ENCODE measurements around the gene PTPRT. TPM values are rescaled to one million over a fixed set of nuclear protein-coding genes. Genes with fewer than 3 reads are reported as not detected.

The PTPRT gene
- total RNA-seq, 1 experiment from 2014 or later, result 0.20 TPM

DNA sequence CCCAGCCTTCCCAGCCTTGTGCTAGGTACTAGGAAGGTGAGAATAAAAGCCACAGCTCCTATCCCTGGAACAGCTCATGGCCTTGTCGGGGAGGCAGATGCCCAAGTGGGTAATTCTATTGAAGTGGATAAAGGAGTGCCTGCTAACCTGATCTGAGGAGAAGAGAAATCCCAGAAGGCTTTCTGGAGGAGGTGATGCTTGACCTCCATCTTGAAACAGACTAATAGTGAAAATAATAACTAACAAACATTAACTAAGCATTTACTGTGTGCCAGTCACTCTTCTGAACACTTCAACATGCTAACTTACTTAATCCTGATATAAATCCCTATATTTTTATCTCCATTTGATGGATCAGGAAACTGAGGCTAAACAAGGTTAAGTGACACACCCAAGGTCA is 1078.4 kb downstream of the PTPRT start:
- Mint-ChIP-seq H3K4me1 (ENCODE audit: low read depth, unreplicated experiment) (no peaks in the 10 kb centered on the region), H3K27ac (ENCODE audit: unreplicated experiment) (no peak overlapping the region), H3K4me3 (ENCODE audit: unreplicated experiment) (no peak overlapping the region), H3K27me3 (ENCODE audit: insufficient read depth, unreplicated experiment) (peaks cover 15% of the 10 kb centered on the region), H3K36me3 (ENCODE audit: insufficient read depth, unreplicated experiment) (no peaks in the 10 kb centered on the region), H3K9me3 (ENCODE audit: unreplicated experiment) (no peaks in the 10 kb centered on the region)
- ChIA-PET CTCF (no interaction called here), POLR2A (no interaction called here)
- DNase-seq, result no peak
- TF ChIP-seq, protein P1, sequence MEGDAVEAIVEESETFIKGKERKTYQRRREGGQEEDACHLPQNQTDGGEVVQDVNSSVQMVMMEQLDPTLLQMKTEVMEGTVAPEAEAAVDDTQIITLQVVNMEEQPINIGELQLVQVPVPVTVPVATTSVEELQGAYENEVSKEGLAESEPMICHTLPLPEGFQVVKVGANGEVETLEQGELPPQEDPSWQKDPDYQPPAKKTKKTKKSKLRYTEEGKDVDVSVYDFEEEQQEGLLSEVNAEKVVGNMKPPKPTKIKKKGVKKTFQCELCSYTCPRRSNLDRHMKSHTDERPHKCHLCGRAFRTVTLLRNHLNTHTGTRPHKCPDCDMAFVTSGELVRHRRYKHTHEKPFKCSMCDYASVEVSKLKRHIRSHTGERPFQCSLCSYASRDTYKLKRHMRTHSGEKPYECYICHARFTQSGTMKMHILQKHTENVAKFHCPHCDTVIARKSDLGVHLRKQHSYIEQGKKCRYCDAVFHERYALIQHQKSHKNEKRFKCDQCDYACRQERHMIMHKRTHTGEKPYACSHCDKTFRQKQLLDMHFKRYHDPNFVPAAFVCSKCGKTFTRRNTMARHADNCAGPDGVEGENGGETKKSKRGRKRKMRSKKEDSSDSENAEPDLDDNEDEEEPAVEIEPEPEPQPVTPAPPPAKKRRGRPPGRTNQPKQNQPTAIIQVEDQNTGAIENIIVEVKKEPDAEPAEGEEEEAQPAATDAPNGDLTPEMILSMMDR (IDR thresholded peaks at IDR 0.05; ENCODE audit: insufficient read depth in 1 of 2, low read depth in 1 of 2, low read length in 1 of 2, severe bottlenecking in 1 of 2, unreplicated experiment in 1 of 2), result no peak
- intact Hi-C loops (cut with micrococcal nuclease; ENCODE audit: unreplicated experiment), result no loop called here
- Histone ChIP-seq H3K9me3 (no peaks in the 10 kb centered on the region), H3K4me3 (ENCODE audit: low read depth, low read length) (no peak overlapping the region), H3K4me1 (no peaks in the 10 kb centered on the region), H3K36me3 (ENCODE audit: control insufficient read depth, insufficient read depth, low read length) (no peaks in the 10 kb centered on the region), H3K27me3 (replicated peaks; ENCODE audit: control insufficient read depth, insufficient read depth, low read length) (no peaks in the 10 kb centered on the region; the same call in 1 of the 2 replicates)
- BruUV-seq (replicated peaks), result no TSS peak

DNA sequence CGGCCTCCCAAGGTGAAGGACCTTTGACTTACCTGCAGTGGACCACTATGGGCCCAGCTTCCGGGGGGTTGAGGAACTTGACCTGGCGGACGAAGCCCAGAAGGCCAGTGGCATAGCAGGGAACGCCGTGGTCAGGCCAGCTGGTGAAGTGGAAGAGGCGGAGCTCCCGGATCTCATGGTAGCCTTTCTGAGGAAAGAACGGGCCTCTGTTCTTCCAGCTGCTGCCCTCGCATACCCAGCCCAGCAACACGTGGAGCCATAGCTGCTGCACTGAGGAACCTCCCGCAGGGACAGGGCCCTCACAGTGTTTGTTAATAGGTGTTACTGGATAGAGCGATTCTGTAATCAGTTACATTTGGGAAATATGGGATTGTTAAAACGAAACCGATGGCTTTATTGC is 1079.4 kb downstream of the PTPRT start:
- Histone ChIP-seq H3K9me3 (no peaks in the 10 kb centered on the region), H3K4me1 (no peaks in the 10 kb centered on the region), H3K36me3 (ENCODE audit: control insufficient read depth, insufficient read depth, low read length) (no peaks in the 10 kb centered on the region), H3K27me3 (replicated peaks; ENCODE audit: control insufficient read depth, insufficient read depth, low read length) (no peaks in the 10 kb centered on the region; the same call in 1 of the 2 replicates), H3K4me3 (ENCODE audit: low read depth, low read length) (no peak overlapping the region)
- Mint-ChIP-seq H3K36me3 (ENCODE audit: insufficient read depth, unreplicated experiment) (no peaks in the 10 kb centered on the region), H3K27me3 (ENCODE audit: insufficient read depth, unreplicated experiment) (peaks cover 14% of the 10 kb centered on the region), H3K4me3 (ENCODE audit: unreplicated experiment) (no peak overlapping the region), H3K9me3 (ENCODE audit: unreplicated experiment) (no peaks in the 10 kb centered on the region), H3K27ac (ENCODE audit: unreplicated experiment) (no peak overlapping the region), H3K4me1 (ENCODE audit: low read depth, unreplicated experiment) (no peaks in the 10 kb centered on the region)
- ChIA-PET POLR2A (no interaction called here), CTCF (no interaction called here)
- no peak for DNase-seq
- TF ChIP-seq, protein P1 (IDR thresholded peaks at IDR 0.05; ENCODE audit: insufficient read depth in 1 of 2, low read depth in 1 of 2, low read length in 1 of 2, severe bottlenecking in 1 of 2, unreplicated experiment in 1 of 2), result no peak
- BruUV-seq (replicated peaks), result no TSS peak
- intact Hi-C loops (cut with micrococcal nuclease; ENCODE audit: unreplicated experiment), result no loop called here

DNA sequence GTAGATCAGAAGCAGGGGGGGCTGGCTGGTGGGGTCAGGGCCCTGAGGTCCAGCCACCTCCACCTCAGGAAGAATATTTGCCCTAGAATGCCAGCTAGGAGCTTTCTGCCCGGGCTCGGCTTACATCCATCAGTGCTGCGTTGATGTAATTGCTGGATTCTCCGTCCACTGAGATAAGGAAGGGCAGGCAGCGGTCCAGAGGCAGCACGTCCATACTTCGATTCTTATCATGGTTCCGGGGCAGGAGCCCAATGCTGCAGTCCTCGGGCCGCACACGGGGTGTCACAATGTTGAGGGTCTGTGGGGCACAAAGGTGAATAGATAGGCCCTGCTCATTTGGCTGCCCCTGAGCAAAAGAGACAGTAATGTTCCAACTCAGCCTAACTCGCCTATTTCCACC is 1087.7 kb downstream of the PTPRT start:
- Histone ChIP-seq H3K36me3 (ENCODE audit: control insufficient read depth, insufficient read depth, low read length) (no peaks in the 10 kb centered on the region), H3K4me3 (ENCODE audit: low read depth, low read length) (no peak overlapping the region), H3K27me3 (replicated peaks; ENCODE audit: control insufficient read depth, insufficient read depth, low read length) (no peaks in the 10 kb centered on the region; the same call in 1 of the 2 replicates), H3K4me1 (0 out of 2 replicates have a peak, but pooled peaks cover 5% of the 10 kb centered on the region), H3K9me3 (no peaks in the 10 kb centered on the region)
- POLR2A ChIA-PET, result no interaction called here
- peaks cover 21% of the 10 kb centered on the region for H3K27me3 Mint-ChIP-seq (ENCODE audit: insufficient read depth, unreplicated experiment)
- no peak for DNase-seq
- H3K36me3 Mint-ChIP-seq (ENCODE audit: insufficient read depth, unreplicated experiment), result no peaks in the 10 kb centered on the region
- no peak overlapping the region for H3K4me3 Mint-ChIP-seq (ENCODE audit: unreplicated experiment)
- H3K9me3 Mint-ChIP-seq (ENCODE audit: unreplicated experiment), result no peaks in the 10 kb centered on the region
- BruUV-seq (replicated peaks), result no TSS peak
- TF ChIP-seq, protein P1 (IDR thresholded peaks at IDR 0.05; ENCODE audit: insufficient read depth in 1 of 2, low read depth in 1 of 2, low read length in 1 of 2, severe bottlenecking in 1 of 2, unreplicated experiment in 1 of 2), result no peak
- no peak overlapping the region for H3K27ac Mint-ChIP-seq (ENCODE audit: unreplicated experiment)
- no peaks in the 10 kb centered on the region for H3K4me1 Mint-ChIP-seq (ENCODE audit: low read depth, unreplicated experiment)
- intact Hi-C loops (cut with micrococcal nuclease; ENCODE audit: unreplicated experiment), result no loop called here
- CTCF ChIA-PET, result no interaction called here
